Activated CD8-positive, alpha-beta memory T cell treated with anti-CD3 and anti-CD28 coated beads, Interleukin-2, amount 50 U/mL, for 24 hours (primary cell): ENCODE results near the gene VPS8.

ENCODE experiments used
- DNase-seq: peaks from one replicate; pipeline ENCODE4 v3.0.0-alpha.2; 2020; ENCODE audit errors: extremely low read depth

Gene VPS8

DNA sequence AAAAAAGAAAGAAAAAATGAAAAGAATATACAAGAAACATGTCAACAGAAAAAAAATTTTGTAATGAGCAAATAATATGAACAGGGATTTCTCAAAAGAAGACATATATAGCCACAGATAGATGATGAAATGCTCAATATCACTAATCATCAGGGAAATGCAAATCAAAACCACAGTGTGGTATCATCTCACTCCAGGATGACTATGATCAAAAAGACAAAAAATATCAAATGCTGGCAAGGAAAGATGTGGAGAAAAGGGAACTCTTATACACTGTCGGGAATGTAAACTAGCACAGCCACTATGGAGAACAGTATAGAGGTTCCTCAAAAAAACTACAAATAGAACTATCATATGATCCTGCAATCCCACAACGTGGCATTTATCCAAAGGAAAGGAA, 246.8 kb downstream of the VPS8 start:
- no peak for DNase-seq

DNA sequence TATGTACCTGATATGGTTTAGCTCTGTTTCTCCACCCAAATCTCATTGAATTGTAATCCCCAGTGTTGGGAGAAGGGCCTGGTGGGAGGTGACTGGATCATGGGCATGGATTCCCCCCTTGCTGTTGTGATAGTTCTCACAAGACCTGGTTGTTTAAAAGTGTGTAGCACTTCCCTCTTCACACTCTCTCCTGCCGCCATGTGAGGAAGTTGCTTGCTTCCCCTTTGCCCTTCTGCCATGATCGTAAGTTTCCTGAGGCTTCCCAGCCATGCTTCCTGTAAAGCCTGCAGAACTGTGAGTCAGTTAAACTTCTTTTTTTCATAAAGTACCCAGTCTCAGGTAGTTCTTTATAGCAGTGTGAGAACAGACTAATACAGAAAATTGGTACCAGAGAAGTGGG, 247.8 kb downstream of the VPS8 start:
- DNase-seq = no peak

- no peak for DNase-seq
Observed at GRCh38 chr3:185060655-185061054, 248.7 kb downstream of the VPS8 start.

DNA sequence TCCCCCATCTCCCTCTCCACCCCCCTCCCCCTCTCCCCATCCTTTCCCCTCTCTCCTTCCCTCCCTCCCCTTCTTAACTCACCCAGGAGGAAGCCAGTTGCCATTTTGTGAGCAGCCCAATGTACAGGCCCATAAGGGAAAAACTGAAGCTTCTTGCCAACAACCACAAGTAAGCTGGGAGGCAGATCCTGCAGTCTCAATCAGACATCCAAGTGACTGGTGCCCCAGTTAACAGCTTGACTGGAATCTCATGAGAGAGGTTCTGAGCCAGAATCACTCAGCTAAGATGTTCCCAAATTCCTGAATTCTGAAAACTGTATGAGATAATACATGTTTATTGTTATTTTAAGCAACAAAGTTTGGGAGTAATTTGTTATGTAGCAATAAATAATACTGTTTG, 250.2 kb downstream of the VPS8 start:
- DNase-seq = no peak

DNA sequence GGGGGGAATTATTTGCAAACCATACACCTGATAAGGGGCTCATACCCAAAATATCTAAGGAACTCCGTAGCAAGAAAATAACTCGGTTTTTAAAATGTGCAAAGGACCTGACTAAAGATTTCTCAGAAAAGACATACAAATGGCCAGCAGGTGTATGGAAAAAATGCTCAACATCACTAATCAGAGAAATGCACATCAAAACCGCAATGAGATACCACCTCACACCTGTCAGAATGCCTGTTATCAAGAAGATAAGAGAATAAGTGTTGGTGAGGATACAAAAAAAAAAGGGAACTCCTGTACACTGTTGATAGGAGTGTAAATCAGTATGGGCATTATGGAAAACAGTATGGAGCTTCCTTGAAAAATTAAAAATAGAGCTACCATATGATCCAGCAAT, 251.5 kb downstream of the VPS8 start:
- no peak for DNase-seq

DNA sequence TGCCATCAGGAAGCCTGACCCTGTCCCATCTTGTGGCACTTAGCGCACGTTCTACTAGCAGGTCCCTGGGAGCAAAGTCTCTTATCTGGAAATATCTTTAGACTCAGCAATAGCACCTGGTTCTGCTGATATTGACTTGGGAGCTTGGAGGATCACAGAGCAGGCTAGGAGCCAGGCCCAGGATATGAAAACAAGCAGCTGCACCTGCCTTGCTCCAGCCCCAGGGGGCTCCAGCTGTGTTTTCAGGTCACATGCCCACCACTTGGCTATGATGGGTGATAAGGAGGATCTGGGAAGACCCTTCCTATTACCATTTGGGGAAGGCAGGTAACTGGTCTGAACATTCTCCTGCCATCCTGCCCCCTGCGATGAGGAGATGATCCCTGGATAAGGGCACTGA, 253.1 kb downstream of the VPS8 start:
- DNase-seq = no peak

GRCh38 chr3:185066251-185066650, 254.3 kb downstream of the VPS8 start:
- DNase-seq = no peak

DNA sequence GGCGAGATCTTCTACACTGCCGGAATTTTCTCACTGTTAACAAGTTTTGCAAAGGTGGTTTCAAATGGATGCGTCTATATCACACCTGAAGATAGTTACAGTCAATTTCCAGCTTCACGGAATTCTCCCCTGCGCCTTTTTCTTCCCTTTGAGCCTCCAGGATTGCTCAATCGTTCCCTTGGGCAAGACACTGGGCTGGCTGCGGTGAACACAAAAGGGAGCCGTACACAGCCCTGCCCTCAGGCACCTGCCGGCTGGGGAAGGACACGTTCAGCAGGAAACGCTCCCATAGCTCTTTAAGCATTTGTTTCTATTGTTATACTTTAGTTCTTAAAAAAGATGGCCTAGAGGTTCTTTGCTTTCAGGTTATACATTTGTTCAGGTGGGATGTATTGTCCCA, 255.2 kb downstream of the VPS8 start:
- no peak for DNase-seq

DNA sequence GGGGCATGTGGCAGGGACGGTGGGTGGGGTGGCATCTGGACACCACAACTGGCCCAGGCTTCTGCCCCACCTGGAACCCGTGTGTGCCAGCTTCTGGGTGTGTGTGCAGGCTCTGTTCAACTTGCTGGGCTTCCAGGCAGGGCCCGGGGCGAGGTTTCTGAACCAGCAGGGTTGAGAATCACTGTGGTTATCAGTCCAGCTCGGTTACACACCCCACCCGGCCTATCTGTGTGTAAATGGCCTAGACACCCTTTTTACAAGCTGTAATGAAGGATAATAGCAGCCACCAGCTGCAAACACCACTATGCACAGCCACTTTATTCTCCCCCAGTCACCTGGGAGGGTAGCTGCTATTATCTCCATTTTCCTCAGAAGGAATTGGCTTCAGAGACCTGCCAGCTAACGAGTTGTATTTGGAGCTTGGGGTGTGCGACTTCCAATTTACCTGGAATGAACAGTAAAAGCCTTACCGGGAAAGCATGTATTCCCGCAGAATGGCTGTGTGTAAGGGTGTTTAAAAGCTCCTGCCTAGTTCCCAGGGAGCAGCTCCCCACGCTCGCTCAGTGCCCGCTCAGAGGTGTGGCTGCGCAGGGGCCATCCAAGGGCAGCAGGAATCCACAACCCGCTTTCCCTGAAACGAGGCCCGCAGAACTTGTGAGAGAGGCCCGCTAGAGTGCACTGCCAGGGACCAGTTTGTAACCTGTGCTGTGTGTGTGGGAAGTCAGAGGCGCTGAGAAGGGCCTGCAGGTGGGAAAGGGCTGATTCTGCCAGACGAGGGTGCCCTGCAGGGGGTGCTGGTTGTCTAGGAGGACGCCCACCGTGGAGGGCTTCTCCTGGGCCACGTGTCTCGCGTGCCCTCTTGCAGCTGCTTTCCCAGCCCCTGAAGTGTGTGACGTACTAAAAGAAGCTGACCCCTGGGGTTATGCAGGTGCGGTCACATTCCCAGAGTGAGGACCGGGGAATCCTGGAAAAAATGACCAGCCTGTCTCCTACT, 257.4 kb downstream of the VPS8 start:
- no peak for DNase-seq

- no peak for DNase-seq
Observed at GRCh38 chr3:185070491-185071286, 258.7 kb downstream of the VPS8 start.

DNA sequence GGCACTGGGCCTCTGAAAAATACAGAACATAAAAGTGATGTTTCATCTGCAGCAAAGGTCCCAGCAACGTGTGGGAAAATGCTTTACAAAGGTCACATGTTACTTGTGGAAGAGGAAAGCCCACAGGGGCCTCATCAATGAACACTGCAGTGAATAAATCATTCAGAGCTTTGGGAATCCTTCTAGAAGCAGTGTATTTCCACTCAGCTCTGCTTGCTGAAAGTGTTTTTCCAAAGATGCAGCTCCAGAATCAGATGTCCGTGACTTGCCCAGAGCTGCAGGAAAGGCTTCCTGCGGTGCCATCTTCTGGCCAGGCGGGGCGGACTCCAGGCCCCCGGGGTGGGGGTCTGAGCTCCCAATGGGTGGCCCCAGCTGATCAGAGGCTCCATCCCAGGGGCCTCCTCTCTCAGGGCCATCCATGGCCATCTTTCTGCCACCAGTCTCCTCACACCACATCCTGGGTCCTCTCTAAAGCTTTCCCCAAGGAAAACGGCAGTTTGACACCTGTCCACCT, 259.4 kb downstream of the VPS8 start:
- DNase-seq = no peak

GRCh38 chr3:185075547-185075946, 263.6 kb downstream of the VPS8 start:
- no peak for DNase-seq

DNA sequence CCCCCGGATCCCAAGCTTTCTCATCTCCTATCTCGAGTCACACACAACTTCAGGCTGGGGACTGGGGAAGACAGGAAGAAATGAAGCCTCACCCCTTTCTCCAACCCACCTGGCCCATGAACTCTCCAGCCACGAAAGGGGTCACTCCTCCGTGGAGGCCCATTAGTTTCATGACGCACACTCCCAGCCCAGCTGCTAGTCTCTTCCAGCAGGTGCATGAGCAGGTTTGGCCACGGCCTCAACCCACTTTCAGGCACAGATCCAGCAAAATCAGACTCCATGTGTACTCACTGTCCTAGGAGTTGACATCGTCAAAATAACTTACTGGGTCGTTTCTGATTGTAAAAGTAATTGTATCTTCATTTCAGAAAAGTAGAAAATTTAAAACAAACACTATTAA, 264.3 kb downstream of the VPS8 start:
- DNase-seq = no peak

DNA sequence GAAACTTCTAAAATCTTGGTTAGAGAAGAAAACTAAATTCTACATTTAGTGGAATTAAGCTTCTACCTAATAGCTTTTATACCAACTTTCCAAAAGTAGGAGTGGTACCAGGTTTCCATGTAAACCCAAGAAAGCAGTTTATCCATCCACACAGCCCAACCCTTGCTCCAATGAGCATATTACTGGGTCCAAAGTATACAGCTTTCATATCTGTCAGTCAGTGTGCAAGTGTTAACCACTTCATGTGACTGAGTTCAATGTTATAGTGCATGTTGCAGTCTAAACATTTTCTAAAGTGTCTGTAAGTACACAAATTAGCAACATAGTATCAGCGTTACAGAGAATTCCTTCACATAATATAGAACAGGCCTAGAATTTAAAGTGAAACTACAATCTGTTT, 267.7 kb downstream of the VPS8 start:
- DNase-seq = no peak

DNA sequence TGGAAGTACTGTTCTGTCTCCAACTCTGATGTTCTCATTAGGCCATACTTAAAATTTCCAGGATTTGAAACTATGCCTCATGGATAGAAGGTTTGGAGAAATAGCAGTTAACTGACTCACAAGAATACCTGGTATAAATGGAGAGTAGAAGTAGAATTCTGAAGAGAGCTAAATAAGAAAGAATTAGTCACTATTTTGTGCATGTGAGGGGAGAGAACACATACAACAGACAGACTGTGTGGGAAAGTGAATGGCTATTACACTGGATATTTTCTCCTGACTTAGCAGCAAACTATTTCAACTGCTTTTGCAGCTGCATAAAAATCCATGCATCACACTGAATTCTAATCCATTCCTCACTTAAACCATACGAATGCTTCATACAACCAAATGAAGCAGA, 269.6 kb downstream of the VPS8 start:
- DNase-seq = no peak

GRCh38 chr3:185082149-185082548, 270.2 kb downstream of the VPS8 start:
- DNase-seq = no peak

- no peak for DNase-seq
Observed at GRCh38 chr3:185082829-185083228, 270.9 kb downstream of the VPS8 start.

DNA sequence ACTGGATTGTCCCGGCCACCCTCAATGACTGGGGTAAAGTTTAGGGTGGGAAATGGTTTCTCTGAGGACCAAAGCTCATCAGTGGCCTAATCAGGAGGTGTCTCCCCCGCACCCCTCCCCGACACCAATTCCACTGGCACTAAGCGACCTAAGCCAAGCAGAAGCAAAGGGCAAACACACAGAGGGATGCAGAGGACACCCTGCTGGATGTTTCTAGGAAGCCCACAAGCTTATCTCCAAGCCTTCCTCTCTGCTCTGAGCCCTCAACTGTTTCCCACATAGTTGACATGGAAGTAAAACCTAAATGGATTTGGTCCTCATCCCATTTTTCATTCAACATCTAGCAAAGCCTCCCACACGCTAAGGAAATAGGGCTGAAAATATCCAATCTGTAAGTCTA, 272.4 kb downstream of the VPS8 start:
- DNase-seq = no peak

DNA sequence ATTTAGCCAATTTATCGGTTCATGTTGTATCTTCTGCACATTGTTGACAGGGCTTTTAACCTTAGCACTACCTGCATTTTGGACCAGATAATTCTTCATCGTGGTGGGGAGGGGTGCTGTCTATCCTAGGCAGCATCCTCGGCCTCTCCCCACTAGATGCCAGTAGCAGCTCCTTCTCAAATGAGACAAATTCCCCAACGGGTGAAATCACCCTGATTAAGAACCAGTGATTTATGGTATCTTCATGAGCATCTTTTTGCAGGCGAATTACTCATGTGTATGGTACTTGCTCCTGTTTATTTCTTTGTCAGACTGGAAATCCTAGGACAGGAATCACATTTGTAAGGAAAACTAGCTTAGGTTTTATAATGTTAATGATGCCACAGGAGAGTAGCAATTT, 272.9 kb downstream of the VPS8 start:
- no peak for DNase-seq

DNA sequence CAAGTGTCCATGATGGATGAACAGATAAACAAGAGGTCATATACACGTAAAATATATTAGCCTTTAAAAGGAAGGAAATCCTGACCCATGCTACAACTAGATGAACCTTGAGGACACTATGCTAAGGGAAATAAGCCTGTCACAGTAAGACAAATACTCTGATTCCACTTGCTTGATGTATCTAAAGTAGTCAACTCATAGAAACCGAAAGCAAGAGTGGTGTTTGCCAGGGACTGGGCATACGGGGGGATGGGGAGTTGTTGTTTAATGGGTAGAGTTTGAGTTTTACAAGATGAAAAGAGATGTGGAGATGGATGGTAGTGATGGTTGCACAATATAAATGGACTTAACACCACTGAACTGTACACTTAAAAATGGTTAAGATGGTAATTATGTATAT, 275.5 kb downstream of the VPS8 start:
- DNase-seq = no peak

DNA sequence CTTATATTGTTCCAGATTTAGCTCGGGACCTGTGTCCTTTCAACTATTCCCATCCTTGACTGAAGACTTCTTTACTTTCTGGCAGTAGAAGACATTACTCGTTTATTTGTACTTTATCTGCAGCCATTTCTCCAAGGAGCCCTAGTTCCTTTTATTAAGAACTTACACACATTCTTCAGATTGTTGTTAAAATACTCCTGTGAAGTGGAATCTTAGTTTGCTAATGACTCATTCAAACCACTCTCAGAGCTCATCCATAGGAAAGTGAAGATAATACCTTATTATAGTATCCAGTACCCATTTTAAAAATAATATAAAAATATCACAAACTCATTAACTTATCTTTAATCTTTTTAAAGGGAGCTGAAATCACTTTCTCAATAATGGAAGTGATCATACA, 277.4 kb downstream of the VPS8 start:
- no peak for DNase-seq

DNA sequence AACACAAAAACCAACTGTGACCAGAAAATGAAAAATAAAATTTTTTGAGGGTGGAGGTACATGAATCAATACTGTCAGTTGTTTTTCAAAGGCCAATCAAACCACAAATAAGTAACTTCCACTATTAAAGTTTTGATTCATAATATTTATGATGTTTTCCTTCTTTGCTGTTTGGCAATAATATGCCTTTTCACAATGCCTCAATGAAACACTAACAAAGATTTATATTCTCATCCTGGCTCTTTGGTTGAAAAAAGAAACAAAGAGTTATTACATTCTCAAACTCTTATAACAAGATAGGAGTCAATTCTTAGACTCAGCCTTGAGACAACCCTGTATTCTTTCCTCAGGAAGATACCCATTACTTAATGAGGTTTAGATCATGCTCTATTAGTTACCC, 277.8 kb downstream of the VPS8 start:
- no peak for DNase-seq

- DNase-seq = no peak
Observed at GRCh38 chr3:185090811-185091210, 278.8 kb downstream of the VPS8 start.
